Panc1 (cell line): ENCODE data around the gene BAIAP2L2. TPM values are rescaled to one million over a fixed set of nuclear protein-coding genes. Genes with fewer than 3 reads are reported as not detected.

Source experiments
- ATAC-seq: fragments of 200-7000 bp; cut with Tn5 transposase; 2 replicates; pipeline ENCODE4 v1.9.1; 2020; ENCODE audit warnings: mild to moderate bottlenecking, moderate library complexity
- BruUV-seq: library from RNA; stranded (reverse); fragments of 400-500 nt; replicated peaks from 2 replicates; lab custom pipeline; 2021; lab: Mats Ljungman, UMichigan
- CTCF ChIA-PET: fragments of 300-600 bp; sonication (Branson Sonifier 250); formaldehyde crosslinking; loops from one replicate; lab custom pipeline; 2022; ENCODE audit warnings: antibody characterized with exemption; lab: Charles Lee
- POLR2A ChIA-PET: fragments of 300-600 bp; sonication (Branson Sonifier 250); formaldehyde crosslinking; loops from one replicate; lab custom pipeline; 2022; ENCODE audit warnings: antibody characterized with exemption; lab: Charles Lee
- DNase-seq: peaks from one replicate; pipeline ENCODE4 v3.0.0-alpha.2; 2010; ENCODE audit warnings: low read depth, low spot score
- H3K27ac ChIP-seq: 2 replicates; pipeline ENCODE4 v1.5.1; 2011; ENCODE audit warnings: mild to moderate bottlenecking, low read length, inconsistent platforms
- H3K27me3 ChIP-seq: fragments of 200-500 bp; sonication (Bioruptor generic); 2 replicates; pipeline ENCODE4 v1.6.0; 2014; ENCODE audit warnings: low read length, inconsistent platforms; ENCODE audit not compliant: control insufficient read depth, insufficient read depth
- H3K36me3 ChIP-seq: fragments of 200-500 bp; sonication (Bioruptor generic); 2 replicates; pipeline ENCODE4 v1.5.1; 2014; ENCODE audit warnings: inconsistent platforms, mild to moderate bottlenecking, low read length, moderate library complexity; ENCODE audit not compliant: control insufficient read depth, insufficient read depth
- H3K4me1 ChIP-seq: 2 replicates; pipeline ENCODE4 v1.5.1; 2011; ENCODE audit warnings: inconsistent platforms, mild to moderate bottlenecking, low read length, moderate library complexity; ENCODE audit not compliant: control insufficient read depth, insufficient read depth
- H3K4me3 ChIP-seq, 2 experiments: 2 replicates each; pipeline ENCODE4 v1.5.1; 2011 to 2012; ENCODE audit warnings: low read depth in 2 of 2, low read length in 2 of 2, mild to moderate bottlenecking in 2 of 2, inconsistent platforms in 1 of 2, moderate library complexity in 1 of 2
- H3K9me3 ChIP-seq: fragments of 200-500 bp; sonication (Bioruptor generic); 2 replicates; pipeline ENCODE4 v1.5.1; 2014; ENCODE audit warnings: low read depth, mild to moderate bottlenecking, inconsistent platforms, low read length, moderate library complexity; ENCODE audit not compliant: control insufficient read depth, insufficient read depth
- POLR2AphosphoS5 ChIP-seq: IDR thresholded peaks from 2 replicates; pipeline ENCODE4 v1.6.1; 2012; ENCODE audit warnings: mild to moderate bottlenecking, low read depth, low read length, moderate library complexity
- SIN3A ChIP-seq: IDR thresholded peaks from 2 replicates; pipeline ENCODE4 v1.6.1; 2012; ENCODE audit warnings: low read depth, mild to moderate bottlenecking, low read length, moderate library complexity, borderline replicate concordance; ENCODE audit not compliant: insufficient read depth
- TCF7L2 ChIP-seq: IDR thresholded peaks from 2 replicates; pipeline ENCODE4 v1.6.1; 2011; ENCODE audit warnings: mild to moderate bottlenecking, low read depth, low read length, inconsistent platforms
- in situ Hi-C: cut with HindIII; loops from 2 replicates; pipeline ENCODE4 v1.10.0; 2016; ENCODE audit warnings: low sequenced_read_pairs, low pct_unique_long_range_greater_than_20kb
- intact Hi-C: fragments of 100-400 bp; cut with micrococcal nuclease; formaldehyde crosslinking; loops from one replicate; pipeline ENCODE4 v1.10.0; 2022; ENCODE audit not compliant: unreplicated experiment
- total RNA-seq: library from RNA; stranded (reverse); gene quantifications from one replicate; pipeline ENCODE4 v1.2.1, GENCODE V29; 2021; ENCODE audit not compliant: unreplicated experiment
- TF ChIP-seq, protein P1 (sequence below): fragments of 450-650 bp; IDR thresholded peaks from 2 replicates; pipeline ENCODE4 v1.5.1; 2017; ENCODE audit warnings: mild to moderate bottlenecking
- TF ChIP-seq, protein P2 (sequence below), 2 experiments: IDR thresholded peaks; 2 replicates each; pipeline ENCODE4 v1.6.1; 2011 to 2012; ENCODE audit warnings: low read depth in 2 of 2, control low read depth in 1 of 2, low read length in 1 of 2, mild to moderate bottlenecking in 1 of 2, moderate library complexity in 1 of 2; ENCODE audit not compliant: insufficient read depth in 1 of 2

Gene BAIAP2L2
- total RNA-seq, 1 experiment from 2014 or later = 0.18 TPM

DNA sequence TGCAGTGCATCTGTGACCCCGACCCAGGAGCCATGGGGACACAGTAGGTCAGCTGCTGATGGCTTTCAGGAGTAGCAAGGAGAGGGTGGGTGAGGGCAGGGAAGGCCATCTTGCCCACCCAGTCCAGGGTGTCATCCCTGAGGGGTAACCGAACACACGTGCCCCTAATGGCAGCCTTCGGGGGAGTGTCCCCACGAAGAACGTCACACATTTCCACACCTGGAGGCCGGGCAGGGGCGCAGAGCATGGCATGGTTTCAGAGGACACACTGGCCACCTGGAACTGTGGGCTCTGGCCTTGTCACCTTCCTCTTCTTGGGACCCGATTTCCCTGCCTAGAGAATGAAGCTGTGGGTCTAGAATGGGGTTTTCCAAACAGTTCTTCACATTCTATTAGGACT, 19.4 kb upstream of the BAIAP2L2 start:
- BruUV-seq = no TSS peak
- Histone ChIP-seq H3K36me3 (no peaks in the 10 kb centered on the region), H3K9me3 (no peaks in the 10 kb centered on the region), H3K4me3 (no peak overlapping the region), H3K4me1 (no peaks in the 10 kb centered on the region), H3K27me3 (no peaks in the 10 kb centered on the region), H3K27ac (no peak overlapping the region)
- CTCF ChIA-PET = no interaction called here
- POLR2A ChIA-PET = interaction anchor here (0.9 kb wide), 1 partner anchor 838 kb away, joined by 4 read pairs; no protein-coding TSS in a partner anchor
- intact Hi-C loops = no loop called here
- in situ Hi-C loops = no loop called here
- ATAC-seq (no peak), DNase-seq (no peak)
- TF ChIP-seq SIN3A (no peak), TCF7L2 (no peak)
- TF ChIP-seq, protein P1, sequence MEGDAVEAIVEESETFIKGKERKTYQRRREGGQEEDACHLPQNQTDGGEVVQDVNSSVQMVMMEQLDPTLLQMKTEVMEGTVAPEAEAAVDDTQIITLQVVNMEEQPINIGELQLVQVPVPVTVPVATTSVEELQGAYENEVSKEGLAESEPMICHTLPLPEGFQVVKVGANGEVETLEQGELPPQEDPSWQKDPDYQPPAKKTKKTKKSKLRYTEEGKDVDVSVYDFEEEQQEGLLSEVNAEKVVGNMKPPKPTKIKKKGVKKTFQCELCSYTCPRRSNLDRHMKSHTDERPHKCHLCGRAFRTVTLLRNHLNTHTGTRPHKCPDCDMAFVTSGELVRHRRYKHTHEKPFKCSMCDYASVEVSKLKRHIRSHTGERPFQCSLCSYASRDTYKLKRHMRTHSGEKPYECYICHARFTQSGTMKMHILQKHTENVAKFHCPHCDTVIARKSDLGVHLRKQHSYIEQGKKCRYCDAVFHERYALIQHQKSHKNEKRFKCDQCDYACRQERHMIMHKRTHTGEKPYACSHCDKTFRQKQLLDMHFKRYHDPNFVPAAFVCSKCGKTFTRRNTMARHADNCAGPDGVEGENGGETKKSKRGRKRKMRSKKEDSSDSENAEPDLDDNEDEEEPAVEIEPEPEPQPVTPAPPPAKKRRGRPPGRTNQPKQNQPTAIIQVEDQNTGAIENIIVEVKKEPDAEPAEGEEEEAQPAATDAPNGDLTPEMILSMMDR = no peak
- TF ChIP-seq, protein P2, sequence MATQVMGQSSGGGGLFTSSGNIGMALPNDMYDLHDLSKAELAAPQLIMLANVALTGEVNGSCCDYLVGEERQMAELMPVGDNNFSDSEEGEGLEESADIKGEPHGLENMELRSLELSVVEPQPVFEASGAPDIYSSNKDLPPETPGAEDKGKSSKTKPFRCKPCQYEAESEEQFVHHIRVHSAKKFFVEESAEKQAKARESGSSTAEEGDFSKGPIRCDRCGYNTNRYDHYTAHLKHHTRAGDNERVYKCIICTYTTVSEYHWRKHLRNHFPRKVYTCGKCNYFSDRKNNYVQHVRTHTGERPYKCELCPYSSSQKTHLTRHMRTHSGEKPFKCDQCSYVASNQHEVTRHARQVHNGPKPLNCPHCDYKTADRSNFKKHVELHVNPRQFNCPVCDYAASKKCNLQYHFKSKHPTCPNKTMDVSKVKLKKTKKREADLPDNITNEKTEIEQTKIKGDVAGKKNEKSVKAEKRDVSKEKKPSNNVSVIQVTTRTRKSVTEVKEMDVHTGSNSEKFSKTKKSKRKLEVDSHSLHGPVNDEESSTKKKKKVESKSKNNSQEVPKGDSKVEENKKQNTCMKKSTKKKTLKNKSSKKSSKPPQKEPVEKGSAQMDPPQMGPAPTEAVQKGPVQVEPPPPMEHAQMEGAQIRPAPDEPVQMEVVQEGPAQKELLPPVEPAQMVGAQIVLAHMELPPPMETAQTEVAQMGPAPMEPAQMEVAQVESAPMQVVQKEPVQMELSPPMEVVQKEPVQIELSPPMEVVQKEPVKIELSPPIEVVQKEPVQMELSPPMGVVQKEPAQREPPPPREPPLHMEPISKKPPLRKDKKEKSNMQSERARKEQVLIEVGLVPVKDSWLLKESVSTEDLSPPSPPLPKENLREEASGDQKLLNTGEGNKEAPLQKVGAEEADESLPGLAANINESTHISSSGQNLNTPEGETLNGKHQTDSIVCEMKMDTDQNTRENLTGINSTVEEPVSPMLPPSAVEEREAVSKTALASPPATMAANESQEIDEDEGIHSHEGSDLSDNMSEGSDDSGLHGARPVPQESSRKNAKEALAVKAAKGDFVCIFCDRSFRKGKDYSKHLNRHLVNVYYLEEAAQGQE (IDR thresholded peaks at IDR 0.05; ENCODE audit: insufficient read depth in 1 of 2, low read depth in 2 of 2, low read length in 1 of 2) = no peak

DNA sequence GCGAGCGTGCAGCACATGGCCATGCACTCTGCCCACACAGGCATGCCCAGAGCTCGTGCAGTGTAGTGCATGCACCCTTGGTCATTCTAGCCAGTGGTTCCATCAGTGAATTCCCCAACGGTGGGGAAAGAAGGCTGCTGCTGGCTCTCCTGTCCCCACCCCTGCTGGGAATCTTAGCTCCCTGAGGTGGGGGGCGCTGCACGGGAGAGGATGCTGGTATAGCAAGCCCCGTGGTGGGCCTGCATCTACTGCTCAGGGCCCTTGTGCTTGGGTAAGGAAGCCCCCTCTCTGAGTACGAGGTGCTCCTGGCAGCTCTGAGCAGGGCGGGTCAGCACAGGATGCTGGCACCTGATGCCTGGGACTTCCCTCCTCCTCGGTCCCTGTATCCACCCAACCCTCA, 18.5 kb upstream of the BAIAP2L2 start:
- Histone ChIP-seq H3K4me1 (no peaks in the 10 kb centered on the region), H3K27me3 (no peaks in the 10 kb centered on the region), H3K9me3 (no peaks in the 10 kb centered on the region), H3K27ac (no peak overlapping the region), H3K4me3 (no peak overlapping the region), H3K36me3 (no peaks in the 10 kb centered on the region)
- DNase-seq (no peak), ATAC-seq (no peak)
- intact Hi-C loops (no loop called here), in situ Hi-C loops (no loop called here)
- POLR2A ChIA-PET = no interaction called here
- BruUV-seq = no TSS peak
- CTCF ChIA-PET = no interaction called here
- TF ChIP-seq SIN3A (no peak), POLR2AphosphoS5 (no peak), TCF7L2 (no peak)
- TF ChIP-seq, protein P2 (IDR thresholded peaks at IDR 0.05; ENCODE audit: insufficient read depth in 1 of 2, low read depth in 2 of 2, low read length in 1 of 2) = no peak
- TF ChIP-seq, protein P1 = no peak
